ENCODE results near the gene AVL9.
A peak's percentile ranks its signal among the peaks of the same experiment; 100 is the strongest.
"Not testable (repeated sequence)": the region's sequence is repeated elsewhere in the genome, so short reads cannot be mapped to it uniquely, and the experiment has no call there.

AVL9 gene

DNA sequence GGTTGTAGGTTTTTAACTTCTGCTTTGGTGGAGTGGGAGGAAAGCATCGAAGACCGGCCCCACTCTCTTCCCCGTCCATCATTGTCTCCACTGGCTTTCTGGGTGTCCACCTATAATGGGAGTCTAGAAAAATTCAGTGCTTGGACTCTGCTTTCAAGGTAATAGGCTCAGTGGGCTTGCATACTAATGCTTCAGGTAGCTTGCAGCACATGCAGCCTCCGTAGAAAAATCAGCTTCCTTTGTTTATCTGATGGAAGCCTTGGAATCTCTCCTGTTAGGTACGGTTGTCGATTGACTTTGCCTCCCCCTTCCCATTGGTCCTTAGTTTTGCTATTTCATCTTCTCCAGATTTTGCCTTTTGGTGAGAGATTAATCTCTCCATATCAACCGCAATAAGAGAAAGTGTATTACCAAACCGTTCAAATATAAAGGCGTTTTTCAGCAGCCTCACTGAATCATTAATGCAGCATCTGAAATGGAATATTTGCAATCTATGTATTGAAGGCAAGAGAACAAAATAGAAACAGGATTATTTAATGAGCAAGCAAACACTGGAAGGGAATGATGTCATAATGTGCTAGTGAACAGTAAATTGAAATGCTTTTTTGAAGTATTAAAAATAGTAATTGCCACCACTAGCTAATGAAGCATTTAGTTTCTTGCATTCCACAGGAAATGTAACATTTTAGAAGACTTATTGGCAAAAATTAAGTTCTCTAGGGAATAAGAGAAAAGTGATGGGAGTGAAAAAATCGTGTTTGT lies 944 bp downstream of the AVL9 start:
- ATAC-seq (no peak), DNase-seq (no peak)

GRCh38 chr7:32499755-32500154 lies 4.5 kb downstream of the AVL9 start:
- DNase-seq, ATAC-seq: not testable (repeated sequence)

GRCh38 chr7:32500216-32500615 lies 4.9 kb downstream of the AVL9 start:
- not testable (repeated sequence) for DNase-seq, ATAC-seq

DNA sequence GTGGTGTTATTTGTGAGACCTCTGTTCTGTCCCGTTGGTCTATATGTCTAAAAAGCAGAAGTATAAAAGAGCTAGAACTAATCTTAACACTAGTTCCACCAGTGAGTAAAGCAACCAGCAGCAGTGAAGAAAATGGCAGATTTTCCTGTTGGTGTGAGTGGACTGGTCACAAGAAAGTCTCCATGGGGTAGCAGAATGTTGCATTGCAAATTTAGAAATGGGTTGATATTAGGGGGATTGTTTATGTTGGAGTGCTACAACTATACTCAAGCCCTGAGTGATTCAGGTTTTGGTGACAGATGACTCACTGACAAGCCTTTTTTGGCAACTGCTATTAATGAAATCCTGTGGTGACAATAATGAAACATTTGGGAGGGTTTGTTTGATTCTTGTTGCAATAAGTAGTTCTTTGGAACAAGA lies 5.6 kb downstream of the AVL9 start:
- DNase-seq, result no peak
- no peak for ATAC-seq

GRCh38 chr7:32501522-32501921 lies 6.2 kb downstream of the AVL9 start:
- ATAC-seq (no peak), DNase-seq (no peak)

DNA sequence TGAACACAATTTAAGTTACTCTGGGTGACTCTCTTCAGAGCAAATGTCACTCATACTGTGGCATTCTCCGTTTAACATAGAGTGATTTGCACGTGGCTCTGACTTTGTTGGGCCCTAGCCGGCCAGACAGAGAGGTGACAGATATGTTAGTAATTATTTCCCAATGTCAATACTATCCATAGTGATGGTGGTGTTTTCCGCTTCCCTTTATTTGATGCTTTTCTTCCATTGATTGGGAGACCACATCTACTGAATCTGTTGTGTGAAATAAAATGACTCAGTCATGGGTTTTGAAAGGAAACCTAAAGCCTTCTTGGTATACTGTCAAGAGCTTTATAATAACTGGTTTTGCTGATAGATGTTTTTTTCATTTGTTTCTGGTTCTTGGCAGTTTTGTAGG lies 7.4 kb downstream of the AVL9 start:
- DNase-seq (peak; percentile 35), ATAC-seq (peak; percentile 83)

DNA sequence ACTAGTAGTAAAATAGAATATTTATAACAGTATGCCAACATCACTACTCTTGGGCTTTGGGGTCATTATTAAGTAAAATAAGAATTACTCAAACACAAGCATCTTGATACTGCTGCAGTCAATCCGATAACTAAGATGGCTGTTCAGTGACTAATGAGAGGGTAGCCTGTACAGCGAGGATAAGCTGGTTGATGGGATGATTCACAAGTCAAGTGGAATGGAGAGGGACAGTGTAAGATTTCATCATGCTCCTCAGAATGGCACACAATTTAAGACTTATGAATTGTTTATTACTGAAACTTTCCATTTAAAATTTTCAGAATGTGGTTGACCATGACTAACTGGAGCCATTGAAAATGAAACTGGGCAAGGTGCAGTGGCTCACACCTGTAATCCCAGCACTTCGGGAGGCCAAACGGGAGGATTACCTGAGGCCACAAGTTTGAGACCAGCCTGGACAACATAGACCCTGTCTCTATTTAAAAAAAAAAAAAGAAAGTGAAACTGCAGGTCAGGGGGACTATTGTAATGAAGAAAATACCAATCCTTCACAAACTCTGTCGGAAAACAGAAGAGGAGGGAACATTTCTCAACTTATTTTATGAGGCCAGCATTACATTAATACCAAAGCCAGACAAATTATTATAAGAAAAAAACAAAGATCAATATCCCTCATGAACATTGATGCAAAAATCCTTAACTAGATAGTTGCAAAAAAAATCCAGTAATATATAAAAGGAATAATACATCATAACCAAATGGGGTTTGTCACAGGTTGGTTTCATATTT lies 11.2 kb downstream of the AVL9 start:
- peak; percentile 41 for DNase-seq
- peak; percentile 90 for ATAC-seq

- ATAC-seq, result no peak
- DNase-seq, result no peak
Observed at GRCh38 chr7:32507414-32507813, 12.1 kb downstream of the AVL9 start.

DNA sequence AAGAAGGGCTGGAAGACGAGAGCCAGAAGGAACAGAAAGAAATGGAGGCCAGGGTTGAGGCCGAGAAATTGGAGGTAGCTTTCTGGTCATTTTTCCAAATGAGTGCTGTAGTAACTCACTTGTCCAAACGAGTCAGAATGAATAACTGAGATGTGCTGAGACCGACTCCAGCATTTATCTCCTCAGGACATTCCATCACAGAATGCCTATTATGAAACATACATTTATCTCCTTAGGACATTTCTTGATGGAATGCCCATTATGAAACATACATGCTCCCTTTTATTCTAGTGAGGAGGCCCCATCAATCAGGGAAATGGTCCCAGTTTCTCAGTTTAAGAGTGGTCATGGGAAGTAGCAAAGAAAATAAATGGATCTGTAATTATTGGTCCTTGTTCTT lies 16.5 kb downstream of the AVL9 start:
- no peak for ATAC-seq
- DNase-seq, result no peak

GRCh38 chr7:32513210-32513609 lies 17.9 kb downstream of the AVL9 start:
- ATAC-seq (no peak), DNase-seq (no peak)

GRCh38 chr7:32515890-32516550 lies 20.7 kb downstream of the AVL9 start:
- DNase-seq (no peak), ATAC-seq (peak; percentile 88)

DNA sequence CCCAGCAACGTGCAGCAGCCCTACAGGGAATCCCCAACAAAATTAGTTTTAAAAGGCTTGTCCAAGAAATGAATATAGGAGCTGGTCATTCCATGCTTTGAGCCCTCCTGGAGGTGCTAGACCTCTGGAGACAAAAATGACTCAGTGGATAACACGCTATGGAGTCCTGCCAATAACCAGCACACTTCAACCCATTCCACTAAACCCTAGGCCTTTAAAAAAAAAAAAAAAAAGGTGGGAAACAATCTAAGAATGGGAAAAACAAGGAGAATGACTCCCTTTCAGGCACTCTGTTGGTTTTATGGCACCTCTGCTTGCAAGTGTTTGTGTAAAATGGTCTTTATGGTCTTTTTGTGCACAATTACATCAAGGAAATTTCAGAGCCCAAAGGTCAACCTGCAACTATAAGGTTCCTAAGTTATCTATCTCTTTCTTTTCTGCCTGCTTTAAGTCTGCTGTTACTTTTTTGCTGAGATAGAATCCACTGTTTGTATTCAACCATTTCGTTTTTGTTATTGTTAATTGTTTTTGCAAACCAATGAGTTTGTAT lies 21.3 kb downstream of the AVL9 start:
- ATAC-seq (no peak), DNase-seq (no peak)

- ATAC-seq, result no peak
- DNase-seq, result no peak
Observed at GRCh38 chr7:32518534-32519140, 23.3 kb downstream of the AVL9 start.

DNA sequence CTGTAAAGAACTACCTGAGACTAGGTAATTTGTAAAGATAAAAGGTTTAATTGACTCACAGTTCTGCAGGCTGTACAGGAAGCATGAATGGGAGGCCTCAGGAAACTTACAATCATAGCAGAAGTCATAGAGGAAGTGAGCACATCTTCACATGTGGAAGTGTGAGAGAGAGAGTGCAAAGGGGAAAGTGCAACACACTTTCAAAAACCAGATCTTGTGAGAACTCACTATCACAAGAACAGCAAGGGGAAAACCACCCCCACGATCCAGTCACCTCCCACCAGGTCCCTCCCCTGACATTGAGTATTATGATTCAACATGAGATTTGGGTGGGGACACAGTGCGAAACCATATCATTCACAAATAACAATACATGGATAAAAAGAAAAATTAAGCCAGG lies 24.5 kb downstream of the AVL9 start:
- DNase-seq (no peak), ATAC-seq (no peak)

- ATAC-seq, result no peak
- no peak for DNase-seq
Observed at GRCh38 chr7:32522746-32523530, 27.6 kb downstream of the AVL9 start.

DNA sequence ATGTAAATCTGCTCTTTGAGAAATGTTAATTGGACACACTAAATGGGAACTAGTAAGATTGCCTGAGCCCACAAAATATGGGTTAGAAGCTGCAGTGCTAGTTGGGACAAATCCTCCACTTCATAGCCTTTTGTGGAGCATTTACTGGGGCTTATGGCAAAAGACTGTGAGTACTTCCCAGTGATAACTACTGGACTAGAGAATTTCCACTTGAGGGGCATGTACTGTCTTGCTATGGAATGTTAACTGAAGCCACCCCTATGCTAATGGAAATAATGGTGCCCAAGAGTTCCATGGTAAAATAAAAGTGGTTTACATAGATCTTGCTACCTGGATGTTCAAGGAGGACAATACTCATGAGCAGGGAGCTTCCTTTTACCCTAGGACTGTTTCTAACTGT lies 29.3 kb downstream of the AVL9 start:
- no peak for ATAC-seq
- DNase-seq, result no peak

- DNase-seq (no peak), ATAC-seq (no peak)
Observed at GRCh38 chr7:32525839-32526238, 30.6 kb downstream of the AVL9 start.

DNA sequence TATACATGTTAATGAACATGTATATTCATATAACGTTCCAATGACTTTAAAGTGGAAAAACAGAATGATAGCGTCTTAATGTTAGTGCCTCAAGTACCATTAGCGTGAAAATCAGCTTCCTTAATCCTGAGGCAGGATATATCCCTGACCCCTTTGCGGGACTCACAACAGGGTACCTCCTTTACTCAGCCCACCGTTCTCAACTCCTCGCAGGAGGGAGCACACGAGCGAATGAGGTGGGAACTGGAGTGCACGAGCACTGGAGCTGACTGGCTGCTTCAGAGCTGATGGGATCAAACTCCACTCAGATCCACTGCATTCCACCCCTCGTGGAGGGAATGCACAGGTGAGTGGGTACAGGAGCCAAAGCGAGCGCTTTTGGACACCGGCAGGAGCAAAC lies 36.1 kb downstream of the AVL9 start:
- ATAC-seq (no peak), DNase-seq (no peak)

DNA sequence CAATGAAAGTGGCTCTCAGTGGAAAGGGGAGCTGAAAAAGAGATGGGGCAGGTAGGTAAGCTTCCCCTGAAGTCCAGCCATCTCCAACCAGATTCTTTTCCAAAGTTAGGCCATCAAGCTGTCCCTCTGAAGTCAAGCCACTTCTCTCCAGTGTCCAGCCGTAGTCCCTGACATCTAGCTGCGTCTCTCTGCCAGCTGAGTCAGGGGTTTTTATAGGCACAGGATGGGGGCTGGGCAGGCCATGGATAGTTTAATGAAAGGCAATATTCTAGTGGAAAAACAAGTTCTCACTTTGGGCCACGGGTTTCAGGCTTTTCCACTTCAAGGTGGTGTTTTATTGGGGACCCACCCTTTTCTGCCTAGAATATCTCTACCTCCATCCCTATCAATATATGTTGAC lies 36.8 kb downstream of the AVL9 start:
- ATAC-seq (no peak), DNase-seq (no peak)

GRCh38 chr7:32532716-32533115 lies 37.4 kb downstream of the AVL9 start:
- DNase-seq (no peak), ATAC-seq (no peak)

GRCh38 chr7:32533276-32534029 lies 38.2 kb downstream of the AVL9 start:
- DNase-seq, result no peak
- no peak for ATAC-seq

Measured in stimulated activated naive CD8-positive, alpha-beta T cell treated with anti-CD3 and anti-CD28 coated beads, Interleukin-15, Interleukin-2, amounts not matched to agents 100 U/mL and 50 U/mL, for 24 hours (primary cell).